Measurements from ENCODE around the gene SLC41A3.
"Not testable (repeated sequence)": the region's sequence is repeated elsewhere in the genome, so short reads cannot be mapped to it uniquely, and the experiment has no call there.

Gene SLC41A3

GRCh38 chr3:126105691-126106187, 21.8 kb upstream of the SLC41A3 start:
- DNase-seq, result no peak

DNA sequence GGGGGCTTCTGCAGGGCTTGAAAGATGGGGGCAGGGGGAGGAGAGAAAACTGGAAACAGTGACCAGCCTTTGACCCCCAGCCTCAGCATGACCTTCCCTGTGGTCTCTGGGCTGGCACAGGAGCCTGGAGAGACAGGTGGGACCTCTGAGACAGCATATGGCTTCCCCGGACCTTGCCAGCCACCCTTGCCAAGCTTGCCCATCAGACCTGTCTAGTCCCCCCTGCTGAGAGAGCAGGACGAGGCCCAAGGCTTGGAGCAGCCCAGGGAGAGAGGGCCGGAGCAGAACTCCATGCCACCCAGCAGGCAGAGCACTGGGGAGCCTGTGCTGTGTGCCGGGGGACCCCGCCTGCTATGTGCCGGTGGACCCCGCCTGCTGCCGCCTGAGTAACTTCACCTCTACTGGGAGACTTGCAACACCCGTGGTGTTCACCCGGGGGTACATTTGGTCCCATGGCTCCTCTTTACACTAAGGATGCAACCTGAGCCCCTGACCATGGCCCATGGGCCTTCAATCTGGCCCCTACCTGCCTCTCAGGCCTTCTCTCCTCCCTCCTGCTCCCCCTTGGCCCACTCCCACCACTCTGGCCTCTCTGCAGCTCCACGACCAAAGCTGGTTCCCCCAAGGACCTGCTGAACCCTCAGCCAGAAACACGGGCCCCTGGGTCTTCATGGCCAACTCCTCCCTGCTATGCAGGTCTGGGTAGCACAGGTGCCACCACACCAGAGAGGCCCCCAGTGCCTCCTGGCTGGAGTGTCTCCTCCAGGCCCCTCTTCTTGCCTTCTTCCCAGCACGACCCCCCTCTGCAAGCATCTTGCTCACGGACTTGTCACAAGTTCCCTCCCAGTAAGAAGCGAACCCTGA, 21.1 kb upstream of the SLC41A3 start:
- no peak for DNase-seq

GRCh38 chr3:126104028-126104635, 20.2 kb upstream of the SLC41A3 start:
- no peak for DNase-seq

GRCh38 chr3:126103121-126104027, 19.4 kb upstream of the SLC41A3 start:
- no peak for DNase-seq

GRCh38 chr3:126102530-126102951, 18.6 kb upstream of the SLC41A3 start:
- no peak for DNase-seq

- no peak for DNase-seq
Observed at GRCh38 chr3:126102011-126102410, 18.1 kb upstream of the SLC41A3 start.

DNA sequence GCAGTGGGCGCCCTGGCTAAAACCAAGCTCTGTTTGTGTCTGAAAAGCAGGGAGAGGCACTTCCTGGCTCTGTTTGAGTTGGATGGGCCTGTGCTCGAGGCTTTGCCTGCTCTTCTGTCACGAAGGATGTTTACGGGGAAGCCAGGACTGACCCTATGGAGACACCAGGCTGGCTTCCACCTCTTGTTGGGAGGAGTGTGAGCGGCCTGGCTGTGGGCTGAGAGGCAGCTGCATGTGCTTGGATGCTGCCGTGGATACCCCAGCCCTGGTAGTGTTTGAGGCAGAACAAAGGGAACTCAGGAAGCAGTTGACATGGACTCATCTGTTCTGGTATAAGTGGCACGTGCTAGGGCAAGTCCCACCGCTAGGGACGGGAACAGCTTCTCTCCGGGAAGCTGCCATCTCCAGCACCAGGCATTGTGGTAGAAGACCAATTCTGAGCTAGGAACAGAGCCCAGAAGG, 17.6 kb upstream of the SLC41A3 start:
- DNase-seq, result no peak

DNA sequence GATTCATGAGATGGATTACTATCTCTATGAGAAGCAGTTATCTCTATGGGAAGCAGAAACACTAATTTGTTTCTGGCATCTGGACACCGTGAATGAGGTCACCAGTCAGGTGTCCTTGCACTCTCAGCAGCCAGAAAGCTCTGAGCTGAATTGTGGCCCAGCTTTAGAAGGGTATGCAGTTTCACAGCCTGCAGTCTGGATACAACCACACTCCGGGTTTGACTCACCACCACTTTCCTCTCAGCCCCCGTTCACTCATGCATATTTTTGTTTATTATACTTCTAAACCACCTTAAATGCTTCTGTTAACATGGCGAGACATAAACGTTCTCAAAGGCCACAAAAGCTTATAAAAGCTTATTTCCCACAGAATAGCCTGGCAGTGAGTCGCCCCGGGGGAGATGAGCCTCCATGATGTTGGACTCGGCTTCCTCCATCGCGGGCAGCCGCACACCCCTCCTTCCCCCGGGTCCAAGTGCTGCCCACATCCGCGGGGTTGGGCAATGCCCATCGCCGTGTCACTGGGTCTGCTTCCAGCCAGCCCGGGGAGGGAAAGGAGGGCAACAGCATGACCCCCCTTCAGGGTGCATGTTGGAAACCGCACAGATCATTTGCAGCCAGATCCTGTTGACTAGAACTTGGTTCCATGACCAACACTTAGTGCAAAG, 16.8 kb upstream of the SLC41A3 start:
- DNase-seq, result no peak

GRCh38 chr3:126100269-126100633, 16.3 kb upstream of the SLC41A3 start:
- no peak for DNase-seq

DNA sequence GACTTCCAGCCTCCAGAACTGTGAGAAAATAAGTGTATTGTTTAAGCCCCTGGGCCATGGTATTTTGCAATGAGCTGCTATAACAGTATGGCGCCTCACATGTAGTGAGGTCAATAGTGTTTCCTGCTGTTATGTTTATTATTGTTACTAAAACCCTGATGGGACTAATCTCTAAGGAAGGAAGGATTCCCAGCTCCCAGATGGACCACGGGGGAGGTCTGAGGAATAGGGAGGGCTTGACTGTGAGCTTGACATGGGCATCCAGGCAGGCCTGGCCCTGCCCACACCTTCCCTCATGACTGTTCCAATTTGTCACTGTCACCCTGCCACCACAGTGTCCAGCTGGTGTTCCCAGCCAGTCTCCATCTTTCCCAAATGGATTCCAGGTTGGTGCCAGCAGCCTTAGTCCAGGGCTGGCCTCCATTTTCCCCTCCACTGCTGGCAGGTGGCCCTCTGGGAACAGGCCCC, 14.5 kb upstream of the SLC41A3 start:
- DNase-seq, result no peak

- DNase-seq, result no peak
Observed at GRCh38 chr3:126097801-126098200, 13.9 kb upstream of the SLC41A3 start.

- DNase-seq, result not testable (repeated sequence)
Observed at GRCh38 chr3:126096274-126096673, 12.3 kb upstream of the SLC41A3 start.

GRCh38 chr3:126092128-126092527, 8.2 kb upstream of the SLC41A3 start:
- not testable (repeated sequence) for DNase-seq

GRCh38 chr3:126087552-126088175, 3.7 kb upstream of the SLC41A3 start:
- no peak for DNase-seq

DNA sequence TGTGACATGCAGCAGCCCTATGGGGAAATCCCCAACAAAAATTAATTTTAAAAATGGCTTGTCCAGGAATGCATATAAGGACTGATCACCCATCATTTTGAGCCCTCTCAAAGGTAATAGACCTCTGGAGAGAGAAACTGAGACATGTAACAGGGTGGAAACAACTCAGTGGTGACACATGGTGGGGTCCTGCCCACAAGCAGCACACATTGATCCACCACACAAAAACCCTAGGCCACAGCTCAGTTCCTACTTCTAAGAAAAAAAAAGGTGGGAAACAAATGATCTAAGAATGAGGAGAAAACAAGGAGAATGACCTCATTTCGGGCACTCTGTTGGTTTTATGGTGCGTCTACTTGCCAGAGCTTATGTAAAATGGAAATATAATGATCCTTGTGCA, 1.9 kb upstream of the SLC41A3 start:
- DNase-seq, result no peak

DNA sequence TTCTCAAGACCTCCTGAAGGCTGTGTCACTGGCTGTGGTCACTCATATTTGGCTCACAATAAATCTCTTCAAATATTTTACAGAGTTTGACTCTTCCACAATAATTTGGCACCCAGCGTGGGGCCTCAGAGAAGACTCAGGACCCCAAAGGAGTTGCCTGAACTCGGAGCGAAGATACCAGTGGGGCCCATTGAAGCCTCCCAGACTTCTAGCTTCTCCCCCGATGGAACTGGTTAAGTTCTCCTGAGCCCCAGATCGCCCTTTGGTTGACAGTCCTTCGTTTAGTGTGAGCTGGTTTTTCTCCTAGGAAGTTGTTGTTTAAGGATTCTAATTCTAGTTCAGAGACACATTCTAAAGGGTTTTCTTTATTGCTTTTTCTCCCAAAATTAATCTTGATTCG, 1.4 kb upstream of the SLC41A3 start:
- no peak for DNase-seq

DNA sequence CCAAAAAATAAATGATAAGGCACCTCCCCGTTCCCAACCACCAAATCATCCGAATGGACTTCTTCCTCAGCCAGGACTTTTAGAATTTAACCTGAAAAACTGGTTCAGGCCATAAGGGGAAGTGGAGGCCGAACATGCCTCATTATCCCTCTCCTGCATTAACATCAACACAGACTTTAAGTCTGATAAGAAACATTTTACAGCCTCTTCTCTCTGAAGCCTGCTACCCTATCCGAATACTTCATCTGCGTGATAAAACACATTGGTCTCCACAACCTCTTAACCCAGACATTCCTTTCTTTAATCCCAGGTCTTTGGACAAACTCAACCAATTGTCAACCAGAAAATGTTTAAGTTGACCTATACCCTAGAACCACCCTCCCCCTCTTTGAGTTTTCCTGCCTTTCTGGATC, 850 bp upstream of the SLC41A3 start:
- no peak for DNase-seq

DNA sequence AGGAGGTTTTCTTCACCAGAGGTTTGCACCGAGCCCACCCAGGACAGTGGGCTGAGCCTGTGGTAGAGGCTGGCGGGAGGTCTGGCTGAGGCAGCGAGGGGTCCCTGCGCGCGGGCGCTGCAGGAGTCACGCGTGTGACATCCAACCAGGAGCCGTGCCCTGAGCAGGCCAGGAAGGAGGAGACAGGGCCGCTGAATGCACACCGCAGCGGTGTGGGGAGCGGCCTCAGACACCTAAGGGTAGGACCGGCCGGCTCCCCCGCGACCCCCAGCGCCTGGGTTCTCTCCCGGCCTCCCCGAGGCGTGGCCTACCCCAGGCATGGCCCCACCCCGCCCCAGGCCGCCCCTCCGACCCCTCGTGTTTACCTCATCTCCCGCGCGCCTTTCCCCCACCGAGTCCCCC, 412 bp downstream of the SLC41A3 start:
- DNase-seq, result peak; percentile 76

DNA sequence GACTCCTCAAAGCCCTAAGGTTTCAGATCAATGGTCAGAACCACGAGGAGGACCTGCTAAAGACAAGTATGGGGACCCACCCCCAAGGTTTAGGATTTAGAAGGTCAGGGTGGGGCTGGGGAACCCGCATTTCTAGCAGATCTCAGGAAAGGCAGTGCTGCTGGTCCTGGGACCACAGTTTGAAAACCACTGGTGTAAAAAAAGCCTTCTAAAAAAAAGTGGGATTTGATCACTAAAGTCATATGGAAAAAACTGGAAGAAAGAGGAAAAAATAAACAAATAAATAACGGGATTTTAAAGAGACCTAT, 832 bp downstream of the SLC41A3 start:
- no peak for DNase-seq

DNA sequence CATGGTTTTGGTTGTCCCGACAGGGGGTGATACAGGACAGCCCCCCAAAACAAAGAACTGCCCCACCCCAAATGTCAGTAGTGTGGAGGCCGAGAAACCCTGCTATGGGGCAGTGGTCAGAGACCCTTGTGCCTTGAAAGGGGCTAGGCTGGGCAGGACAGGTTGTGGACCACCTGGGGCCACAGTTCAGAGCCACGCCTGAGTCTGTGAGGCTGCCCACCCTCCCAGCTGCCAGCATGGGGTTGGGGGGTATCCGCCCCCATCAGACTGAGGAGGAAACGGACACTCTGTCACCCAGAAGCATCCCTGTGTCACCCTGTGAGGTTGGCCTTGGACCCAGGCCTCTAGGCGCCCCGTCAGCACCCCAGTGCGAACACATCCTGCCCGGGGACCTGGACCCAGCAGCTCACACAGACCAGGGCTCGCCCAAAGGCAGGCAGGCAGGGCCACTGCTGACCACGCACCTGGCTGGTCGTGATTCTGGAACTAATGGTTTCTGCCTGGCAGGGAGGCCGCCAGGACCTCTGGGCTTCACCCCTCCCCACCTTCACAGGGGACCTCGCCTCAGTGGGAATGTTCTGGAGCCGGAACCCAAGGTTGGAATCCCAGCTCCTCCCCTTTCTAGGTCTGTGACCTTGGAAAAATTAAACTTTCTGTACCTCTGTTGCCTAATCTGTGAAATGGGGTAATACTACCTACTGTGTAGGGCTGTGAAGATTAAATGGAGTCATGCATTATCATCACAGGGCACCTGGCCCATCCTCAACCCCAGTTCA, 1.4 kb downstream of the SLC41A3 start:
- no peak for DNase-seq

- DNase-seq, result no peak
Observed at GRCh38 chr3:126081618-126082361, 2.1 kb downstream of the SLC41A3 start.
